Measurements from ENCODE around the gene YBEY.

Gene YBEY

GRCh38 chr21:46345861-46346260 is 59.7 kb downstream of the YBEY start:
- H3K4me1 Mint-ChIP-seq: no peaks in the 10 kb centered on the region
- no peaks in the 10 kb centered on the region for H3K27me3 Mint-ChIP-seq
- H3K4me3 Mint-ChIP-seq: no peak overlapping the region
- DNase-seq: no peak
- H3K27ac Mint-ChIP-seq: peak overlapping the region; percentile 49
- CTCF ChIA-PET: no interaction called here
- peaks cover 50% of the 10 kb centered on the region for H3K36me3 Mint-ChIP-seq
- H3K9me3 Mint-ChIP-seq: no peaks in the 10 kb centered on the region

- no peak overlapping the region for H3K4me3 Mint-ChIP-seq
- H3K4me1 Mint-ChIP-seq: no peaks in the 10 kb centered on the region
- no peaks in the 10 kb centered on the region for H3K27me3 Mint-ChIP-seq
- CTCF ChIA-PET: no interaction called here
- peaks cover 53% of the 10 kb centered on the region for H3K36me3 Mint-ChIP-seq
- no peak overlapping the region for H3K27ac Mint-ChIP-seq
- DNase-seq: no peak
- no peaks in the 10 kb centered on the region for H3K9me3 Mint-ChIP-seq
Observed at GRCh38 chr21:46346296-46347202, 60.4 kb downstream of the YBEY start.

- Mint-ChIP-seq H3K27ac (no peak overlapping the region), H3K27me3 (no peaks in the 10 kb centered on the region), H3K4me1 (no peaks in the 10 kb centered on the region), H3K9me3 (no peaks in the 10 kb centered on the region), H3K36me3 (peaks cover 53% of the 10 kb centered on the region), H3K4me3 (no peak overlapping the region)
- CTCF ChIA-PET: no interaction called here
- DNase-seq: no peak
Observed at GRCh38 chr21:46347203-46347550, 61.0 kb downstream of the YBEY start.

All from activated naive CD4-positive, alpha-beta T cell treated with anti-CD3 and anti-CD28 coated beads, Interleukin-2, amount 10 ng/mL, durations not matched to agents 7 days and 5 days (primary cell).